ENCODE data around the gene CENPC.

- TF ChIP-seq, protein P1, sequence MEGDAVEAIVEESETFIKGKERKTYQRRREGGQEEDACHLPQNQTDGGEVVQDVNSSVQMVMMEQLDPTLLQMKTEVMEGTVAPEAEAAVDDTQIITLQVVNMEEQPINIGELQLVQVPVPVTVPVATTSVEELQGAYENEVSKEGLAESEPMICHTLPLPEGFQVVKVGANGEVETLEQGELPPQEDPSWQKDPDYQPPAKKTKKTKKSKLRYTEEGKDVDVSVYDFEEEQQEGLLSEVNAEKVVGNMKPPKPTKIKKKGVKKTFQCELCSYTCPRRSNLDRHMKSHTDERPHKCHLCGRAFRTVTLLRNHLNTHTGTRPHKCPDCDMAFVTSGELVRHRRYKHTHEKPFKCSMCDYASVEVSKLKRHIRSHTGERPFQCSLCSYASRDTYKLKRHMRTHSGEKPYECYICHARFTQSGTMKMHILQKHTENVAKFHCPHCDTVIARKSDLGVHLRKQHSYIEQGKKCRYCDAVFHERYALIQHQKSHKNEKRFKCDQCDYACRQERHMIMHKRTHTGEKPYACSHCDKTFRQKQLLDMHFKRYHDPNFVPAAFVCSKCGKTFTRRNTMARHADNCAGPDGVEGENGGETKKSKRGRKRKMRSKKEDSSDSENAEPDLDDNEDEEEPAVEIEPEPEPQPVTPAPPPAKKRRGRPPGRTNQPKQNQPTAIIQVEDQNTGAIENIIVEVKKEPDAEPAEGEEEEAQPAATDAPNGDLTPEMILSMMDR (IDR thresholded peaks at IDR 0.05; ENCODE audit: poor library complexity, severe bottlenecking): no peak
- no peak for TF ChIP-seq POLR2AphosphoS5 (IDR thresholded peaks at IDR 0.05)
- TF ChIP-seq, protein P2, sequence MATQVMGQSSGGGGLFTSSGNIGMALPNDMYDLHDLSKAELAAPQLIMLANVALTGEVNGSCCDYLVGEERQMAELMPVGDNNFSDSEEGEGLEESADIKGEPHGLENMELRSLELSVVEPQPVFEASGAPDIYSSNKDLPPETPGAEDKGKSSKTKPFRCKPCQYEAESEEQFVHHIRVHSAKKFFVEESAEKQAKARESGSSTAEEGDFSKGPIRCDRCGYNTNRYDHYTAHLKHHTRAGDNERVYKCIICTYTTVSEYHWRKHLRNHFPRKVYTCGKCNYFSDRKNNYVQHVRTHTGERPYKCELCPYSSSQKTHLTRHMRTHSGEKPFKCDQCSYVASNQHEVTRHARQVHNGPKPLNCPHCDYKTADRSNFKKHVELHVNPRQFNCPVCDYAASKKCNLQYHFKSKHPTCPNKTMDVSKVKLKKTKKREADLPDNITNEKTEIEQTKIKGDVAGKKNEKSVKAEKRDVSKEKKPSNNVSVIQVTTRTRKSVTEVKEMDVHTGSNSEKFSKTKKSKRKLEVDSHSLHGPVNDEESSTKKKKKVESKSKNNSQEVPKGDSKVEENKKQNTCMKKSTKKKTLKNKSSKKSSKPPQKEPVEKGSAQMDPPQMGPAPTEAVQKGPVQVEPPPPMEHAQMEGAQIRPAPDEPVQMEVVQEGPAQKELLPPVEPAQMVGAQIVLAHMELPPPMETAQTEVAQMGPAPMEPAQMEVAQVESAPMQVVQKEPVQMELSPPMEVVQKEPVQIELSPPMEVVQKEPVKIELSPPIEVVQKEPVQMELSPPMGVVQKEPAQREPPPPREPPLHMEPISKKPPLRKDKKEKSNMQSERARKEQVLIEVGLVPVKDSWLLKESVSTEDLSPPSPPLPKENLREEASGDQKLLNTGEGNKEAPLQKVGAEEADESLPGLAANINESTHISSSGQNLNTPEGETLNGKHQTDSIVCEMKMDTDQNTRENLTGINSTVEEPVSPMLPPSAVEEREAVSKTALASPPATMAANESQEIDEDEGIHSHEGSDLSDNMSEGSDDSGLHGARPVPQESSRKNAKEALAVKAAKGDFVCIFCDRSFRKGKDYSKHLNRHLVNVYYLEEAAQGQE (IDR thresholded peaks at IDR 0.05; ENCODE audit: borderline replicate concordance): no peak
- no peak for TF ChIP-seq EP300 (conservative IDR thresholded peaks at IDR 0.05; ENCODE audit: poor library complexity, severe bottlenecking)
- TF ChIP-seq RAD21 (conservative IDR thresholded peaks at IDR 0.05): no peak
- no peak for TF ChIP-seq EZH2 (IDR thresholded peaks at IDR 0.05; ENCODE audit: borderline replicate concordance, insufficient read depth, low read length, poor library complexity, severe bottlenecking)
- no peak for TF ChIP-seq MXI1 (conservative IDR thresholded peaks at IDR 0.05; ENCODE audit: poor library complexity, severe bottlenecking)
Observed at GRCh38 chr4:67447873-67448272, 97.4 kb downstream of the CENPC start.
